Left renal pelvis (tissue), 4 donors: ENCODE results near the gene LOX. TPM values are rescaled to one million over a fixed set of nuclear protein-coding genes. Genes with fewer than 3 reads are reported as not detected.

ENCODE experiments used
- DNase-seq, 4 donors: peaks; one replicate each; pipeline ENCODE4 v3.0.0-alpha.2; 2013; ENCODE audit warnings: low read depth in 4 of 4, low spot score in 3 of 4
- polyA plus RNA-seq, 4 donors: library from polyadenylated mRNA; unstranded; fragments of 120-200 nt; gene quantifications; one replicate each; pipeline ENCODE4 v1.2.1, GENCODE V29; 2013; ENCODE audit not compliant: insufficient read length in 4 of 4

Gene LOX
- polyA plus RNA-seq, result 100 to 1,000 TPM in 1 of 4 donors, 10 to 100 TPM in 3; 41.6 to 156 (median 49.0) TPM

GRCh38 chr5:122078116-122079110 lies at the start of gene LOX:
Gene LOX, minus strand, starts transcription at chr5:122078259. Its CDS starts 274 bp downstream, at chr5:122077985.
- peak in 2 of 4 donors; percentile 57 to 60 for DNase-seq

GRCh38 chr5:122126756-122127321 lies 48.8 kb upstream of the LOX start:
- no peak for DNase-seq

- no peak for DNase-seq
Measured at GRCh38 chr5:122126177-122126755, 48.2 kb upstream of the LOX start.

- DNase-seq, result no peak
Measured at GRCh38 chr5:122124766-122125165, 46.7 kb upstream of the LOX start.

- no peak for DNase-seq
Measured at GRCh38 chr5:122121479-122122465, 43.7 kb upstream of the LOX start.

- DNase-seq, result no peak
Measured at GRCh38 chr5:122120957-122121356, 42.9 kb upstream of the LOX start.

GRCh38 chr5:122120493-122120892 lies 42.4 kb upstream of the LOX start:
- DNase-seq, result no peak

- no peak for DNase-seq
Measured at GRCh38 chr5:122119205-122119604, 41.1 kb upstream of the LOX start.

- no peak for DNase-seq
Measured at GRCh38 chr5:122118356-122118948, 40.4 kb upstream of the LOX start.

- DNase-seq, result no peak
Measured at GRCh38 chr5:122114501-122114900, 36.4 kb upstream of the LOX start.

- no peak for DNase-seq
Measured at GRCh38 chr5:122112733-122113558, 34.9 kb upstream of the LOX start.

- no peak for DNase-seq
Measured at GRCh38 chr5:122112063-122112462, 34.0 kb upstream of the LOX start.

GRCh38 chr5:122111460-122111859 lies 33.4 kb upstream of the LOX start:
- no peak for DNase-seq

GRCh38 chr5:122110987-122111386 lies 32.9 kb upstream of the LOX start:
- no peak for DNase-seq

- DNase-seq, result no peak
Measured at GRCh38 chr5:122107016-122107415, 29.0 kb upstream of the LOX start.

- DNase-seq, result no peak
Measured at GRCh38 chr5:122105909-122106308, 27.9 kb upstream of the LOX start.

- DNase-seq, result no peak
Measured at GRCh38 chr5:122102825-122103224, 24.8 kb upstream of the LOX start.

- DNase-seq, result no peak
Measured at GRCh38 chr5:122101636-122102285, 23.7 kb upstream of the LOX start.
